Stimulated activated CD8-positive, alpha-beta memory T cell treated with anti-CD3 and anti-CD28 coated beads, Interleukin-4, amount 100 ng/mL, for 24 hours (primary cell): Measurements from ENCODE around the gene ANO3.

Experiments used
- DNase-seq: peaks from one replicate; pipeline ENCODE4 v3.0.0-alpha.2; 2020; ENCODE audit warnings: low read depth

The ANO3 gene

DNA sequence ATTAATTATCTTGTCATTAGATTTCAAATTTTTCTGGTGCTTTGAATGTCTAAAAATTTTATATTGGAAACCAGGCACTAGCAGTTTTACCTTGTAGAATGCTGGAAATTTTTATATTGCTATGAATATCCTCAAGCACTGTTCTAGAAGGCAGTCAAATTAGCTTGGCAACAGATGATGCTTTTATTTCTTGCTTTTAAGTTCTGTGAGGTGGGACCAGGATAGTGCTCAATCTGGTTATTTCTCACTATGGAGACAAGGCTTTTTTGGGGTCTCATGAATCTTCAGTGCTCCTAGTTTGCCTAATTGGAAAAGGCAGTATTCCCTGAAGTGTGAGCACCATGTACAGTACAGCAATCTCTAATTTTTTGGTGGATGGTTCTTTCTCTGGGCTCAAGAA lies 27.1 kb downstream of the ANO3 start:
- DNase-seq: no peak

DNA sequence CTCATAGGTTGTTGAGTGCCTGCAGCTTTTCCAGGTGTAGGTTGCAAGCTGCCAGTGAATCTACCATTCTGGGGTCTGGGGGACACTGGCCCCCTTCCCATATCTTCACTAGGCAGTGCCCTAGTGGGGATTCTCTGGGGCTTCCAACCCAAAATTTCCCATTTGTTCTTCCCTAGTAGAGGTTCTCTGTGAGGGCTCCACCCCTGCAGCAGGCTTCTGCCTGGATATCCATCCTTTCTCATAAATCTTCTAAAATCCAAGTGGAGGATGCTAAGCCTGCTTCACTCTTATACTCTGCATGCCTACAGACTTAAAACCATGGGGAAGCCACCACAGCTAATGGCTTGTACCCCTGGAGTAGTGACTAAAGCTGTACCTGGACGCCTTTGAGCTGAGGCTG lies 33.4 kb downstream of the ANO3 start:
- no peak for DNase-seq

DNA sequence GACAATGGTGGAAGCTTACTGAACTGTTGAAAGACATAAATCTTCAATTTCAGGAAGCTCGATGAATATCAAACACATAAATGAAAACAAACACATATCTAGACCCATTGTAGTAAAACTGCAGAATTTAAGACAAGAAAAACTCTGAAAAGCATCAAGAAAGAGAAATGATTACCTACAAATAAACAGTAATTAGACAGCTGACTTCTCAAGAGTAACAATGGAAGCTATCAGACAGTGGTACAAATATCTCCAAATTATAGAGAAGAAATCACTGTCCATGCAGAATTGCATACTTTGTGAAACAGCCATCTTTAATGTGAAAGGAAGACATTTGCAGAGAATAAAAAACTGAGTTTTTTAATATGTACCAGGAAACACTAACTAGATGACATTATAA lies 45.7 kb downstream of the ANO3 start:
- no peak for DNase-seq

DNA sequence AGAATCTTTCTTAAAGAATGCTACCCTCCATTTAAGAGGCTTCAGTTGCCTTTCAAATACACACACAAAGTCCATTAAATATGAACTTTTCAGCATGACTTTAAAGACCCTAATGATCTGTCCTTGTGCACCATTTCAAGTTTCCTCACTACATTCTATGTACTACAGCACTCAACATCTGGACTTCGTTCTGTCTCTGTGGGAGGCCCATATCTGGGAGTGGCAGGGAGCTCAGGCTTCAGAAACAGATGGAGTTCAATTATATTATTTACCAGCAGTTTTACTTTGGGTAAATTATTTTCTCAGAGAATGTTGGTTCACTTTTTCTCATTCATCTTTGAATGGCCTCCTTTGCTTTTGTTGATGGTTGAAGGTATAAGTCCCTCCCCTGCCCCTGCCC lies 67.4 kb downstream of the ANO3 start:
- no peak for DNase-seq

DNA sequence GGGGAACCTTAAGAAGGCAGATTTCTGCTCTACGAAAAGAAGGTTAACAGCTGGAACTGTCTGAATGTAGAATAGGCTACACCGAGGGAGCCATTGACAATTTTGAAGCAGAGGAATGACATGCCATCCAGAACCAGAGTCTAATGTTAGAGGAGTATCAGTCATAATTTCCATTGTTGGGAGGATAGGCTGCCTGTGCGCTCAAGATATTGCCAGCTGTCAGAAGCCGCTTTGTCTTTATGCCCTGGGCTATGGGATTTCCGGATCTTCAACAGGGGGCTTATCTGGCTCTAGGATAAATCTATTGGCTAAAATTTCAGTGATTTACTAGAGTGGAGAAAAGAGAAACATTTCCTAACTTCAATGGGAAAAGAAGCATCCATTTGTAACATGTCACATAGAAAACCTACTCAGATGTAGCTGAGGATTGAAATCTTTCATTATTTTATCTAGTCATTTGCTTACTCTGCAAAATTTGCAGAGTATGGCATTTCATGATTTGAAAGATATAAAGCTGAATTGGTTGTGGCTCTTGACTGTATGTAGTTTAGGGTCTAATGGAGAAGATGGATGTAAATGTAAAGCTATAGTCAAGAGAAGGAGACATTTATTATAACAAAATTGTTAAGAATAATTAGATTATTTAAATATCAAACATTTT lies 78.9 kb downstream of the ANO3 start:
- no peak for DNase-seq

DNA sequence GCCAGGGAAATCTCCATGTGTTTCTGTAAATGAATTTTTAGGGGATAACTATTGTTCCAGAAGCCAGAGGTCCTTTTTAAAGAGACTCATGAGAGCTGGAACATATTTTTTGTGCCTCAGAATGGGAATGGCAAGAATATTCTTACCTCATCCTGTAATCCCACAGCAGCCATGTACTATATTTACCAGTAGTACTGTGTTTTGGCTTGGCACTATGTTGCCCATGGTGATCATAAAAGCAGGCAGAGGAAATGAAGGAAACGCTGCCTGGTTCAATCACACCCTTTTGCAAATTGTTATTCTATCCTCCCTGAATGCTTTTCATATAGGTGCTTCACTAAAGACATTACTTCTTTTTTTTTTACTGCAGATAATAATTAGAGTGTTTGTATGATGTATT lies 81.0 kb downstream of the ANO3 start:
- DNase-seq: no peak

DNA sequence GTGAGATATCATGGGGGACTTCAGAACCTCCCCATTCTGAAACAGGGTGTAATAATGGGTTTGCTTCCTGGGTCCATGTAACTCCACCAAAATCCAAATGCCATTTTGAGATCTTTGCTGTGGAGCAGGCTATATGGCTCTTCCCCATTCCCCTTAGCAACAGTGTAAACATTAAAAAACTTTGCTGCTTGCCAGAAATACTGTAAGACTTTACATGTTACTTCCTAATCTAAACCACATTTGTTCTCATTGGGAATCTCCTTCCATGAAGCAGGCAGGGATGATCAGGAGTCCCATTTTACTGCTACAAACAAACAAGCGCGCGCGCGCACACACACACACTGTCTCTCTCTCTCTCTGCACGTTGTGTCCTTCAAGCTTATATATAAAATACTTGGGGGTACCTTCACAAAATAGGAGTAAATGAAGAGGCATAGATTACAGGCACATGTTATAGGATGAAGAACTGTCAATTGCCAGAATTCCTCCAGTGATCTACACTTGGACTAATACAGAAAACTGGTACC lies 86.5 kb downstream of the ANO3 start:
- no peak for DNase-seq

DNA sequence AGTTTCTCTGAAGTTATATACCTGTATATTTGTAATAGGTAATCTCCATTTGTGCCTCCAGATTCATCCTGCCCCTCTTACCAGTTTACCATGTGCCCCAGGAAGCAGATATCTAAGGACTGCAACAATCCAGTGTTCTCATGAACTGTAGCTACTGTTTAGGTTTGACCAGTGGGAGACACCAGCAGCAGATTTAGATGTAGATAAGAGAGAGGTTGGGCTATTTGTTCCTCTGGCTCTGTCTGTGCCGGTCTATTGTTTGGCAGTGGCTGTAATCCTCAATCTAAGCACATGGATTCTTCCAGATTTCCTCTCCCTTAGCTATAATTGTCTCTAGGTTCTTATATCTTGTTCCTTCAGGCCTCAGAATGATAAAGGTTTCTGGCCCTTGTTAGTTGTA lies 88.4 kb downstream of the ANO3 start:
- DNase-seq: no peak

DNA sequence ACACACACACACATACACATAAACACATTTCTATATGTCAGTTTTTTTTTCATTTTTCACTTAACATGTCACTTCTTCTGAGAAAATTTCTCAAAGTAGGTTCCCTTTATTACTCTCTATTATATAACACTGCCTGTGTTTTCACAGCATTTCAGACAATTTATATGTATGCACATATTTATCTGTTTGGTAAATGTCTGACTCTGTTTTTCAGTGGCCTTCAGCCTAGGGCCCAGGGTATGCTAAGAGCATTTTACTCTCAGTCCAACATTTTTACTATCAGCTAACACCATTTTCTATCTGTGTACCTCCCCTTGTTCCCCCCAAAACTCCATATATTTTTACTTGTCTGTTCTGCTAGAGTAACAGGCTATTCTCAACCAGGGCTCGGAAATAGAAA lies 92.3 kb downstream of the ANO3 start:
- DNase-seq: no peak

DNA sequence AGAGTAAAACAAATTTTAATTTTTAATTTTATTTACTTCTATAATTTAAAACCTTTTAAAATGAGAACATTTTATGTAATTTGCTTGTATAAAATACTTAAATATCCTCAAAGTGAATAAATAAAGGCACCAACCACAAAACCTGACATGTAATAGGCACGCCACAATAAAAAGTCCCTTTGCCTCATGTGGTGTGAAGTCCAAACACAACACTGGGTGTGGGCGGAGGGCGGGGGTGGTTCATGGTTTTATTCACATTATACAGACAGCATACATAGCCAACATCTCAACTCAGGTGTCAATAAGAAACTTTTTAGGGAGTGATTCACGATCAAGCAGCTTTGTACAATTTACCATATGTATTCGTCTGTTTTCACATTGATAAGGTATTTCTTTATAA lies 107.9 kb downstream of the ANO3 start:
- DNase-seq: no peak

DNA sequence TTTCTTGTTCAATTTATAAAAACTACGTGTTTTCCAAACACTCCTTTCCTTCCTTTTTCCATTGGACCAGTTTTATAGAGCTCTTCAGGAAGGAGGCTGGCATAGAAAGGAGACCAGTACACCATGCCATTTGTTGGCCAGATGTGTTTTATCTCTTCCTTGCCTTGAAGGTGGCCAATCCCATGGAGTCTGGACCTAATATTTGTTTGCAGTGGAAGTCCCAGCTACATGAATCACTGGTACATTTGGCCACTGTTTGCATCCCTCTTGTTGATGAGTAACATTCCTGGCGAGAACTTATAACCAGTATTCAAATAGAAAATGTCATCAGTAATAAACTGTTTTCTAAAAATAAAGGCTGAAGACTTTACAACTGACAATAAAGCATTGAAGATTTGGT lies 110.2 kb downstream of the ANO3 start:
- no peak for DNase-seq

DNA sequence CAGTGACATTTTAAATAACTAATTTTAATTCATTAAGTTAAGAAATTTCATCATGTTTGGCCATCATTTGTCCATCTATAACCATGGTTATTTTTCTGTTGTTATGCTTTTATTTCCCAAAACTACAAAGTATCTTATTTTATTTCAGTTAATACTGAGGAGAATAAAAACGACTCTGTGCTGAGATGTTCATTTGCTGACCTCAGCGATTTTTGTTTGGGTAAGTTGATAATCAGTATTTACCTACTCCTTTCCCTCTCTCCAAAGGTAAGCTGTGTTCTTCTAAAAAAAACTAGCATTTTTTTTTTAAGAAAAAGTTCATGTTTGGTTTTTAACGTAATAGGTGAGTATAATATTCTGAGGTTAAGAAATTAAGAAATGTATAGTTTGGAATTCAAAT lies 111.7 kb downstream of the ANO3 start:
- DNase-seq: no peak

DNA sequence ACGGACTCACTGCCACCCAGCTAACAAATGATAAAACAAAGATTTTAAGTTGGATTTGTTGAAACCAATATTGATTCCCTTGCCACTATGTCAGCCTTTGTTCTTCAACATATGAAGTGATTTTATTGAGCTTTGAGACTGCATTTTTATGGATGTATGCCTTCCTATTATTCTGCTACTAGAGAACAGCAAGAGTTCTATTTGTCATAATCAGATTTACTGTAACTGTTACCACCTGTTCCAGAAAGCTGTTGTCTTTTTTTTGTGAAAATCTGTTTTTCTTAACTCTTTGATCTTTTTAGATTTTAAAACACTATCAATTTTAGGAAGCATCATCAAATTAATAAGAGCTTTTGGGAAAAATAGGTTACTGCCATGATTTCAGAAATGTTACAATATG lies 125.7 kb downstream of the ANO3 start:
- no peak for DNase-seq

DNA sequence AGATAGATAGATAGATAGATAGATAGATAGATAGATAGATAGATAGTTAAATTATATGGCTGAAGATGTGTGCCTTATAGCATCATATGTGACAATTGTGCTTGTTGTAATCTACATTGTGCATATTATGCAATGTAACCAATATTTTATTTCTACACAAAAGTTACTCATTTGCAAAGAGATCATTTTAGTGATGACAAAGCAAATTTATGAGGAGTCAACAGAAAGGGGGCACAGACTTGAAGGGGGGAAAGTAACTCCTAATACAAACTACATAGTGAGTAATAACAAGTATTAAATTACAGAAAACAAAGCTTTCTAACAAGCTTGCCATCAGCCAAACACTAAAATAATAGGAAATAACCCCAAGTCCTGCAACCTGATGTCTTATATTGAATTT lies 133.3 kb downstream of the ANO3 start:
- no peak for DNase-seq

DNA sequence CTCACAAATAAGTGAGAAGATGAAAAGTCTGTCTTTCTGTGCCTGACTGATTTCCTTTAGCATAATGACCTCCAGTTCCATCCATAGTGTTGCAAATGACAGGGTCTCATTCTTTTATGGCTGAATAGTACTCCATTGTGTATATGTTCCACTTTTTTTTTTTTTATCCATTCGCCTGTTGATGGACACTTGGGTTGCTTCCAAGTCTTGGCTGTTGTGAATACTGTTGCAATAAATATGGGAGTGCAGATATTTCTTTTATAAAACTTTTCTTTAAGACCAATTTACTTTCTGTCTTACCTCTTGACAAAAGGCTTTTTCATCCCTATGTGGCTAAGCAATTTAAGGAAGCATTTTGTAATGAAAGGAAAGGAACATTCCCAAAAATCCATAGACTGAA lies 135.6 kb downstream of the ANO3 start:
- no peak for DNase-seq

DNA sequence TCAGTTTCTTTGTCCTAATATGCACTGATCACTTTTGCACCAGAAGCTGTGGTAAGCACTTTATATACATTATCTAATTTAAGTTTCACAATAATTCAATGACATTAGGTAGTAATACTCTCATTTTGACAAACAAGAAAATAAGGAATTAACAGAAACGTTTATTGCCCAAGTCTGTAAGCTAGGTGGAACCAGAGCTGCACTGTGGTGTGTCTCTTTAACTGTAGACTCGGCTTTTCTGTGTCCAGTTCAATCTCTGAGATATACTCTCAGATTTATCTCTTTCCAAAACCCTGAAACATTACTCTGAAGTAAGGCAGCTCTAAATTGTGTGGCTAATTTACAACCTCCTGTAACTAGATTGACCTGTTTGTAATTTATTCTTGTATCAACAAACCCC lies 139.1 kb downstream of the ANO3 start:
- no peak for DNase-seq

DNA sequence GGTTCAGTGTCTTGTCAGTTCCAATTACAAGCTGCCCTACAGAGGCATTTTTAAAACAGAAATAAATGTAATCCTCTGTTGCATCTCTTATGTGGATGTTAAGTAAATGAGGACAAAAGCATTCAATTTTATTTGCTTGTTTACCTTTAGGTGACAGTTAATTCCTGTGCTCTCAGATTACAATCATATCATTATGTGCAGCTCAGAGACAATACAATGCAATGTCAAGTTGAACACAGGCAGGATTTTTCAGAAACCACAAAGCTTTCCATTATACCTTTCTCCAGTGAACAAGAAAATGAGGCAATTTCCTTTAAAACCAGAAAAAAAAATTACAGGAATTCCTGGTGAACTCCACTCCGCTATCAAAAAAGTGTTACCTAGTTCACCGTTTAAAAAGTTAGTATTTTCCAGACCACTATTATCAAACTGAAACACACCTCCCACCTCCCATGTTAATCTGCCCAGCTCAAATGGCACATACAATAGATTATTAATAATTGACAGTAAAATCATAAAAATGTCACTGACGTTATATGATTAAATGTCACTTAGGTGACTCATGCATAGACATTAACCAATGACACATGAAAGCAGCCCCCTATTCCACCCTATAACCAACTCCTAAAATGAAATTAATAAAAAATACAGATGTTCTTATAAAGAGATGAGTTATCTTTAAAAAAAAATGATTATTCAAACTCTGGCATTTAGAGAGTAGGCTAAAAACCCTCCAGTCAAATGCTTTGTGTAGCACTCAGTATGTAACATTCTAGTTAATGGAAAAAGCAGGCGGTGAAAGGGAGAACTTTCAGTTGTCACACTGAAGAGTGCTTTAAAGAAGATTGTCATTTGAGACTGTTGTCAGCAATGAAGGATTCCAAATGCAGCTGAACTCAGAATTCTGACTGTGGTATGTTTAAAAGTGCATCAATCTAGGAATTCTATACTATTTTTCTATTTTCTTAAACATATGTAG lies 141.6 kb downstream of the ANO3 start:
- DNase-seq: no peak

DNA sequence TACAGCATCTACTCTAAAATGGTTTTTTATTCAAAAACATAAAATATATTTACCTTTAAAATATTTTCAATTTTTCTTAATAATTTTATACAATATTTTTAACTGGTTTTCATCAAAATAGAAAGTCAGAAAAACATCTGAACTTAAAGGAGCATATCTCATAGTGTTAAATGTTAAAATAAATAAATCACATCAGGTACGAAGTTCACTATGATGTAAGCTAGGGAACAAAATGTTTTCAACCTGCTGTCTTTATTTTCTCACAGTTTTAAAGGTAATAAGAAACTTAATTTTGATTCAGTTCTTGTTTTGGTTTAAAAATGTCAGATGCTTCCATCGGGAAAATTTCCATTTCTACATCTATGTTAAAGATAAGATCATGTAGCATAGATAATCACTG lies 142.5 kb downstream of the ANO3 start:
- no peak for DNase-seq

DNA sequence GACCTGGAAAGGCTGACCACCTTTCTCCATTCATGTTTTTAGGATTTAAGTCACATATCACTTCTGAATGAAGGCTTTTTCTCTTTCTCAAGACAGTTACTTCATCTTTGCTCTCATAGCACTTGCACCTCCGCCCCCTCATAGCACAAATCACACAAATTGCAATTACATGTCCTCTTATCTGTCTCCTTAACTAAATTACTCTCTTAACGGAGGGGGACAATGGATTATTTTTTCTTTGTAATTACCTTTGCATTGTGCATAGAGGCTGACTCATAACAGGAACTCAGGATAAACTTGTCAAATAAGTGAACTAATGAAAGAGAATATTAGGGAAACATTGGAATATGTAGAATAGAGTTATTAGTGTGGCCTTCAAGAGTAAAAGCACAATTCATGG lies 145.5 kb downstream of the ANO3 start:
- no peak for DNase-seq

DNA sequence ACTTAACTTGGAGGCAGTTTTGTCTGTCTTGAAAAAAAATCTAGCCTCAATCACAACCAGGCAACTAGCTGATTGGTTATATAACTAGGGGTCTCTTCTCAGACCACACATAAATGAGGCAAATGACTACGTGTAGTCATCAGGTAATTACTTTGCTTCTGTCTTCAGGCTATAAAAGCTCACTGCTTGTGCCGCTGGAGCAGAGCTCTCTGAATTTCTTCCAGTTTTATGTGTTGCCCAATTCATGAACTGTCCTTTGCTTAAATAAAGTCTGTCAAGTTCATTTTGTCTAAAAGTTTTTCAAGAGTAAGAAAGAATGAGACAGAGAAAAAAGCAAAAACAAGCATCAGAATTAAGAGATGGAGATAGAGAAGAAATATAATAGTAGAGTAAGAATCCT lies 146.8 kb downstream of the ANO3 start:
- no peak for DNase-seq

DNA sequence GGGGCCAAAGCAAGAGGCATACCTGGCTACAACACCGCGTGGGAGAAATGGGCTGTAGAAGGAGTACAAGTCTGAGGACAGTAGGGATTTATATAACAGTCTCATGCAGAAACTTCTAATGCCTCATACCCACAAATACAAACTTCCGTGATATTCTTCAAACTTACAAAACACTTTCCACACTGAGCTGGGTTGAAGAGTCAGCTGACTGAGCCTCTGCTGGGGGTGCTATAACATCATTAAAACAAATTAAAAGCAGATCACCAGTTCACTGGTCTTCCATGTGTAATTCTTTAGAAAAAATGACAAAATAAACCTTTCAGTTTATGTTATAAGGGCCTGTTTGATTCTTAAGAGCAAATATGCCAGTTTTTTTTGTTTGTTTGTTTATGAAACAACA lies 148.1 kb downstream of the ANO3 start:
- DNase-seq: no peak

DNA sequence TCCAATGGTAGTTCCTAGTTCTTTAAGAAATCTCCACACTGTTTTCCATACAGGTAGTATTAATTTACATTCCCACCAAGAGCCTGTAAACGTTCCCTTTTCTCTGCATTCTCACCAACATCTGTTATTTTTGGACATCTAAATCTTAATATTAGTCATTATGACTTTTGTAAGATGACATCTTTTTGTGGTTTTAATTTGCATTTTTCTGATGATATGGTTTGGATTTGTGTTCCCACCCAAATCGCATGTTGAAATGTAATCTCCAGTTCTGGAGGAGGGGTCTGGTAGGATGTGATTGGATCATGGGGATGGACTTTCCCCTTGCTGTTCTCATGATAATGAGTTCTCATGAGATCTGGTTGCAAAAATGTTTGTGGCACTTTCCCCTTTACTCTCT lies 151.2 kb downstream of the ANO3 start:
- no peak for DNase-seq

DNA sequence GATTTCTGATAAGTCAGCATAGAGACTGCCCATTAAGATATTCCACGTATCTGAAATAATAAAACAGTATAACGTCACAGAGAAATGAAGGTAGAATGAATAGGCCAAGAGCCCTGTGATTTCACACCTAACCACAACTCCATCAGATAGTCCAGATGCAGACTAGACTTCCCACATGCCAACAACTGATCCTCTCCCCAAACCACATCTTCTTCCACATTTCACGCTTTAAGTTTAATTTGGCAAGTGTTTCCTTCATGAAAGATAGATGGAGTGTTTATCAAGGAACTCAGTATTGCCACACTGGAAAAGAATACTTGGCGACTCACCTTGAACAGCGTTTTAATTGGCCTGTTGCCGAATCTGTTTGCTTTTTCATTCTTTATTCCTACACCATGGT lies 158.6 kb downstream of the ANO3 start:
- no peak for DNase-seq
